H9 (cell line): ENCODE results near the gene UBE2E1. TPM values are rescaled to one million over a fixed set of nuclear protein-coding genes. Genes with fewer than 3 reads are reported as not detected.

Experiments used
- DNase-seq: peaks from one replicate; pipeline ENCODE4 v3.0.0-alpha.2; 2017
- H2AFZ ChIP-seq: one replicate; pipeline ENCODE4 v1.6.1; 2013; ENCODE audit warnings: mild to moderate bottlenecking, low read length, control low read depth, moderate library complexity
- H2AK5ac ChIP-seq: 2 replicates; pipeline ENCODE4 v1.6.1; 2013; ENCODE audit warnings: low read length, control low read depth, mixed read lengths; ENCODE audit not compliant: insufficient read length
- H2BK120ac ChIP-seq: one replicate; pipeline ENCODE4 v1.6.1; 2013; ENCODE audit warnings: low read depth, mild to moderate bottlenecking, low read length, control low read depth, inconsistent platforms; ENCODE audit not compliant: poor library complexity, severe bottlenecking
- H2BK12ac ChIP-seq: 2 replicates; pipeline ENCODE4 v1.6.1; 2013; ENCODE audit warnings: low read length, control low read depth, mixed read lengths, low read depth; ENCODE audit not compliant: insufficient read length
- H2BK15ac ChIP-seq: 2 replicates; pipeline ENCODE4 v1.6.1; 2013; ENCODE audit warnings: low read depth, low read length, control low read depth
- H2BK20ac ChIP-seq: one replicate; pipeline ENCODE4 v1.6.1; 2013; ENCODE audit warnings: low read depth, mild to moderate bottlenecking, low read length, control low read depth, inconsistent platforms; ENCODE audit not compliant: poor library complexity, severe bottlenecking
- H2BK5ac ChIP-seq: 2 replicates; pipeline ENCODE4 v1.6.1; 2013; ENCODE audit warnings: low read length, control low read depth, mixed read lengths; ENCODE audit not compliant: insufficient read length
- H3K14ac ChIP-seq: 2 replicates; pipeline ENCODE4 v1.6.1; 2013; ENCODE audit warnings: low read length, control low read depth; ENCODE audit not compliant: insufficient read depth
- H3K18ac ChIP-seq: 2 replicates; pipeline ENCODE4 v1.6.1; 2013; ENCODE audit warnings: low read depth, mild to moderate bottlenecking, mixed read lengths, low read length, control low read depth; ENCODE audit not compliant: insufficient read length
- H3K23ac ChIP-seq: 2 replicates; pipeline ENCODE4 v1.6.1; 2013; ENCODE audit warnings: low read length, control low read depth, mixed read lengths, low read depth; ENCODE audit not compliant: insufficient read length
- H3K23me2 ChIP-seq: 2 replicates; pipeline ENCODE4 v1.6.1; 2013; ENCODE audit warnings: low read depth, mild to moderate bottlenecking, mixed read lengths, low read length, control low read depth; ENCODE audit not compliant: insufficient read length, poor library complexity, severe bottlenecking
- H3K27ac ChIP-seq: 2 replicates; pipeline ENCODE4 v1.5.1; 2013; ENCODE audit warnings: low read length, control low read depth, mixed read lengths, low read depth; ENCODE audit not compliant: insufficient read length
- H3K27me3 ChIP-seq: 2 replicates; pipeline ENCODE4 v1.6.1; 2013; ENCODE audit warnings: low read length, control low read depth, inconsistent platforms; ENCODE audit not compliant: insufficient read depth
- H3K4ac ChIP-seq: 2 replicates; pipeline ENCODE4 v1.6.1; 2013; ENCODE audit warnings: low read depth, mild to moderate bottlenecking, control low read depth, inconsistent platforms, low read length, moderate library complexity
- H3K4me1 ChIP-seq: 2 replicates; pipeline ENCODE4 v1.6.1; 2013; ENCODE audit warnings: low read length, control low read depth, inconsistent platforms; ENCODE audit not compliant: insufficient read depth
- H3K4me2 ChIP-seq: 2 replicates; pipeline ENCODE4 v1.6.1; 2013; ENCODE audit warnings: low read length, control low read depth, mixed read lengths; ENCODE audit not compliant: insufficient read length, insufficient read depth
- H3K56ac ChIP-seq: 2 replicates; pipeline ENCODE4 v1.6.1; 2013; ENCODE audit warnings: low read depth, mild to moderate bottlenecking, mixed read lengths, low read length, control low read depth; ENCODE audit not compliant: insufficient read length
- H3K79me1 ChIP-seq: 2 replicates; pipeline ENCODE4 v1.6.1; 2013; ENCODE audit warnings: low read depth, mild to moderate bottlenecking, moderate library complexity, low read length, control low read depth, inconsistent platforms; ENCODE audit not compliant: insufficient read depth, poor library complexity, severe bottlenecking
- H3K79me2 ChIP-seq: 2 replicates; pipeline ENCODE4 v1.6.1; 2013; ENCODE audit warnings: low read length, control low read depth, inconsistent platforms; ENCODE audit not compliant: insufficient read depth
- H3K9ac ChIP-seq: 2 replicates; pipeline ENCODE4 v1.6.1; 2013; ENCODE audit warnings: low read length, control low read depth, mixed read lengths; ENCODE audit not compliant: insufficient read length; ENCODE audit errors: extremely low read depth
- H3K9me3 ChIP-seq: one replicate; pipeline ENCODE4 v1.6.1; 2013; ENCODE audit warnings: low read depth, low read length, inconsistent platforms; ENCODE audit not compliant: control insufficient read depth
- H3T11ph ChIP-seq: one replicate; pipeline ENCODE4 v1.6.1; 2013; ENCODE audit warnings: mild to moderate bottlenecking, low read length, control low read depth, inconsistent platforms
- H4K20me1 ChIP-seq: one replicate; pipeline ENCODE4 v1.6.1; 2013; ENCODE audit not compliant: control insufficient read depth, insufficient read length, insufficient read depth
- H4K5ac ChIP-seq: 2 replicates; pipeline ENCODE4 v1.6.1; 2013; ENCODE audit warnings: low read depth, mild to moderate bottlenecking, mixed read lengths, low read length, control low read depth; ENCODE audit not compliant: insufficient read length
- H4K8ac ChIP-seq: replicated peaks from 2 replicates; pipeline ENCODE4 v1.6.1; 2013; ENCODE audit warnings: low read length, control low read depth, mixed read lengths, low read depth; ENCODE audit not compliant: insufficient read length
- H4K91ac ChIP-seq: 2 replicates; pipeline ENCODE4 v1.6.1; 2013; ENCODE audit warnings: low read depth, mild to moderate bottlenecking, moderate library complexity, mixed read lengths, low read length, control low read depth; ENCODE audit not compliant: insufficient read length
- H3K27ac Mint-ChIP-seq, 3 experiments: 2 replicates in 2 of 3; 3 replicates in 1 of 3; pipeline ENCODE4 v1.8.0; 2020 to 2021; ENCODE audit warnings: mixed read lengths in 3 of 3, mild to moderate bottlenecking in 1 of 3, moderate library complexity in 1 of 3
- H3K27me3 Mint-ChIP-seq: 2 replicates; pipeline ENCODE4 v1.8.0; 2021; ENCODE audit warnings: low read depth, mild to moderate bottlenecking, moderate library complexity, mixed read lengths
- H3K36me3 Mint-ChIP-seq, 3 experiments: 2 replicates in 2 of 3; 3 replicates in 1 of 3; pipeline ENCODE4 v1.8.0; 2020 to 2021; ENCODE audit warnings: low read depth in 3 of 3, mixed read lengths in 3 of 3; ENCODE audit not compliant: insufficient read depth in 1 of 3
- H3K4me1 Mint-ChIP-seq, 2 experiments: 2 replicates each; pipeline ENCODE4 v1.8.0; 2020; ENCODE audit warnings: mixed read lengths in 2 of 2
- H3K4me3 Mint-ChIP-seq, 2 experiments: 2 replicates in 1 of 2; 3 replicates in 1 of 2; pipeline ENCODE4 v1.8.0; 2020 to 2021; ENCODE audit warnings: mild to moderate bottlenecking in 2 of 2, mixed read lengths in 2 of 2, moderate library complexity in 1 of 2
- H3K9me3 Mint-ChIP-seq, 2 experiments: 2 replicates in 1 of 2; 3 replicates in 1 of 2; pipeline ENCODE4 v1.8.0; 2020; ENCODE audit warnings: mild to moderate bottlenecking in 2 of 2, mixed read lengths in 2 of 2, moderate library complexity in 1 of 2
- WGBS: extraction: QIAGEN DNeasy Blood & Tissue Kit; methylation state at CpG from one replicate; pipeline ENCODE4 v1.1.7; 2013; ENCODE audit warnings: missing lambda C conversion rate, low lambda C conversion rate, mixed read lengths; ENCODE audit not compliant: insufficient read length; ENCODE audit errors: extremely low coverage; 5-methylcytosine and 5-hydroxymethylcytosine counted together
- total RNA-seq: library from RNA; stranded (reverse); gene quantifications from 2 replicates; pipeline ENCODE4 v1.2.1, GENCODE V29; 2021
- TF ChIP-seq, protein P1 (sequence below): fragments of 200-600 bp; sonication (generic); conservative IDR thresholded peaks from 3 replicates; pipeline ENCODE4 v1.8.0; 2021; ENCODE audit warnings: antibody characterized with exemption, mild to moderate bottlenecking

UBE2E1 gene
- total RNA-seq, 1 experiment from 2014 or later: 142 TPM

GRCh38 chr3:23809840-23810342, 4.1 kb downstream of the UBE2E1 start:
- H2BK5ac ChIP-seq: no peak overlapping the region
- H3K4me2 ChIP-seq: peak overlapping the region; percentile 72
- TF ChIP-seq, protein P1, sequence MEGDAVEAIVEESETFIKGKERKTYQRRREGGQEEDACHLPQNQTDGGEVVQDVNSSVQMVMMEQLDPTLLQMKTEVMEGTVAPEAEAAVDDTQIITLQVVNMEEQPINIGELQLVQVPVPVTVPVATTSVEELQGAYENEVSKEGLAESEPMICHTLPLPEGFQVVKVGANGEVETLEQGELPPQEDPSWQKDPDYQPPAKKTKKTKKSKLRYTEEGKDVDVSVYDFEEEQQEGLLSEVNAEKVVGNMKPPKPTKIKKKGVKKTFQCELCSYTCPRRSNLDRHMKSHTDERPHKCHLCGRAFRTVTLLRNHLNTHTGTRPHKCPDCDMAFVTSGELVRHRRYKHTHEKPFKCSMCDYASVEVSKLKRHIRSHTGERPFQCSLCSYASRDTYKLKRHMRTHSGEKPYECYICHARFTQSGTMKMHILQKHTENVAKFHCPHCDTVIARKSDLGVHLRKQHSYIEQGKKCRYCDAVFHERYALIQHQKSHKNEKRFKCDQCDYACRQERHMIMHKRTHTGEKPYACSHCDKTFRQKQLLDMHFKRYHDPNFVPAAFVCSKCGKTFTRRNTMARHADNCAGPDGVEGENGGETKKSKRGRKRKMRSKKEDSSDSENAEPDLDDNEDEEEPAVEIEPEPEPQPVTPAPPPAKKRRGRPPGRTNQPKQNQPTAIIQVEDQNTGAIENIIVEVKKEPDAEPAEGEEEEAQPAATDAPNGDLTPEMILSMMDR: no peak
- H3K9ac ChIP-seq: peak overlapping the region; percentile 80
- H3K4me1 ChIP-seq: peaks cover 5% of the 10 kb centered on the region; the same call in 1 of the 2 replicates
- peak overlapping the region; percentile 99; the same call in 1 of the 2 replicates for H3K14ac ChIP-seq
- no peak overlapping the region for H2BK120ac ChIP-seq
- no peak overlapping the region for H2BK15ac ChIP-seq
- H3K18ac ChIP-seq: peak overlapping the region; percentile 98
- H4K8ac ChIP-seq: no peak overlapping the region
- peaks cover 5% of the 10 kb centered on the region; the same call in 1 of the 2 replicates for H3K79me2 ChIP-seq
- Mint-ChIP-seq H3K4me3 (peak overlapping the region; percentile 86 to 95), H3K4me1 (peaks cover 60 to 62% of the 10 kb centered on the region in 2 experiments), H3K27ac (peak overlapping the region; percentile 94 to 99 (median 98)), H3K27me3 (no peaks in the 10 kb centered on the region), H3K36me3 (peaks cover 14 to 41% (median 39%) of the 10 kb centered on the region in 3 experiments; a peak in 6 of 7 replicates), H3K9me3 (no peaks in the 10 kb centered on the region; a peak in 2 of 5 replicates)
- no peak overlapping the region for H3K23ac ChIP-seq
- H4K5ac ChIP-seq: no peak overlapping the region
- no CpG with 5 or more reads among the region's 13 CpGs for WGBS
- H2BK12ac ChIP-seq: no peak overlapping the region
- no peak overlapping the region for H2AFZ ChIP-seq
- no peak overlapping the region for H2AK5ac ChIP-seq
- H4K20me1 ChIP-seq: no peaks in the 10 kb centered on the region
- H3K9me3 ChIP-seq: no peaks in the 10 kb centered on the region
- no peak overlapping the region for H3K56ac ChIP-seq
- H3K4ac ChIP-seq: no peak overlapping the region; the same call in 1 of the 2 replicates
- H2BK20ac ChIP-seq: no peak overlapping the region
- H3K23me2 ChIP-seq: peaks cover 21% of the 10 kb centered on the region
- H4K91ac ChIP-seq: no peak overlapping the region
- no peak overlapping the region for H3T11ph ChIP-seq
- H3K79me1 ChIP-seq: no peaks in the 10 kb centered on the region
- peak overlapping the region; percentile 52 for H3K27ac ChIP-seq
- no peaks in the 10 kb centered on the region for H3K27me3 ChIP-seq
- DNase-seq: no peak
